CD14-positive monocyte (primary cell): ENCODE measurements around the gene EMILIN2. TPM values are rescaled to one million over a fixed set of nuclear protein-coding genes. Genes with fewer than 3 reads are reported as not detected.

Experiments used
- DNase-seq, 3 donors: peaks; one replicate each; pipeline ENCODE4 v3.0.0-alpha.2; 2011 to 2022
- H2AFZ ChIP-seq: 2 replicates; pipeline ENCODE4 v1.6.0; 2012; ENCODE audit warnings: mild to moderate bottlenecking, low read depth, low read length, inconsistent platforms; ENCODE audit not compliant: insufficient read depth, poor library complexity, severe bottlenecking
- H3K27ac ChIP-seq, 2 donors: 1 replicate in 1 of 2; 2 replicates in 1 of 2; pipeline ENCODE4 v1.5.1; 2012 to 2013; ENCODE audit warnings: low read length in 2 of 2, control low read depth in 1 of 2, inconsistent platforms in 1 of 2, low read depth in 1 of 2, mild to moderate bottlenecking in 1 of 2
- H3K27me3 ChIP-seq, 2 donors: one replicate each; pipeline versions ENCODE4 v1.6.0 to v1.6.1; 2011 to 2013; ENCODE audit warnings: low read length in 2 of 2; ENCODE audit not compliant: control insufficient read depth in 2 of 2, insufficient read depth in 2 of 2
- H3K36me3 ChIP-seq, 2 donors: replicated peaks in 1 of 2; 1 replicate in 1 of 2; 2 replicates in 1 of 2; pipeline versions ENCODE4 v1.5.1 to v1.6.1; 2012 to 2013; ENCODE audit warnings: low read length in 2 of 2, control low read depth in 1 of 2, inconsistent platforms in 1 of 2, mild to moderate bottlenecking in 1 of 2; ENCODE audit not compliant: insufficient read depth in 2 of 2, control insufficient read depth in 1 of 2
- H3K4me1 ChIP-seq, 2 donors: 1 replicate in 1 of 2; 2 replicates in 1 of 2; pipeline versions ENCODE4 v1.5.1 to v1.6.1; 2012 to 2013; ENCODE audit warnings: low read length in 2 of 2, control low read depth in 1 of 2, inconsistent platforms in 1 of 2, mild to moderate bottlenecking in 1 of 2, moderate library complexity in 1 of 2; ENCODE audit not compliant: insufficient read depth in 2 of 2, control insufficient read depth in 1 of 2
- H3K4me2 ChIP-seq: replicated peaks from 2 replicates; pipeline ENCODE3; 2012; ENCODE audit warnings: low read length, moderate library complexity, mild to moderate bottlenecking; ENCODE audit not compliant: poor library complexity, severe bottlenecking; ENCODE audit errors: extremely low read depth
- H3K4me3 ChIP-seq, 3 experiments: fragments of 200-600 bp in 1 of 3; sonication (generic) in 1 of 3; replicated peaks in 1 of 3; 1 replicate in 2 of 3; 2 replicates in 1 of 3; pipeline ENCODE4 v1.5.1; 2011 to 2013; ENCODE audit warnings: low read length in 3 of 3, mild to moderate bottlenecking in 3 of 3, control low read depth in 2 of 3, low read depth in 2 of 3, inconsistent platforms in 1 of 3, moderate library complexity in 1 of 3
- H3K79me2 ChIP-seq: 2 replicates; pipeline ENCODE4 v1.6.0; 2012; ENCODE audit warnings: mild to moderate bottlenecking, control low read depth, inconsistent platforms, low read length, moderate library complexity; ENCODE audit not compliant: insufficient read depth
- H3K9ac ChIP-seq: 2 replicates; pipeline ENCODE4 v1.6.0; 2017; ENCODE audit warnings: low read length, mild to moderate bottlenecking; ENCODE audit not compliant: insufficient read depth, poor library complexity, severe bottlenecking
- H3K9me3 ChIP-seq, 2 donors: replicated peaks in 1 of 2; 1 replicate in 1 of 2; 2 replicates in 1 of 2; pipeline versions ENCODE4 v1.5.1 to v1.6.1; 2012 to 2013; ENCODE audit warnings: low read length in 2 of 2, control low read depth in 1 of 2; ENCODE audit not compliant: control insufficient read depth in 1 of 2, insufficient read depth in 1 of 2
- H4K20me1 ChIP-seq: 2 replicates; pipeline ENCODE4 v1.6.0; 2012; ENCODE audit warnings: mild to moderate bottlenecking, low read length, control low read depth, moderate library complexity; ENCODE audit not compliant: insufficient read depth
- H3K27ac Mint-ChIP-seq, 7 donors: one replicate each; pipeline ENCODE4 v1.8.0; 2020; ENCODE audit warnings: mild to moderate bottlenecking in 7 of 7, mixed read lengths in 7 of 7, moderate library complexity in 6 of 7, inconsistent platforms in 2 of 7
- H3K27me3 Mint-ChIP-seq, 3 donors: one replicate each; pipeline ENCODE4 v1.8.0; 2021 to 2022; ENCODE audit warnings: low read depth in 3 of 3, mild to moderate bottlenecking in 3 of 3, mixed read lengths in 3 of 3, moderate library complexity in 3 of 3, inconsistent platforms in 1 of 3
- H3K36me3 Mint-ChIP-seq, 2 donors: one replicate each; pipeline ENCODE4 v1.8.0; 2020; ENCODE audit warnings: mixed read lengths in 2 of 2, inconsistent platforms in 1 of 2, mild to moderate bottlenecking in 1 of 2
- H3K4me1 Mint-ChIP-seq: one replicate; pipeline ENCODE4 v1.8.0; 2020; ENCODE audit warnings: mild to moderate bottlenecking, mixed read lengths
- H3K4me3 Mint-ChIP-seq, 2 donors: one replicate each; pipeline ENCODE4 v1.8.0; 2020; ENCODE audit warnings: mild to moderate bottlenecking in 2 of 2, mixed read lengths in 2 of 2, moderate library complexity in 1 of 2
- H3K9me3 Mint-ChIP-seq, 7 donors: one replicate each; pipeline ENCODE4 v1.8.0; 2020 to 2022; ENCODE audit warnings: mixed read lengths in 7 of 7, mild to moderate bottlenecking in 6 of 7, moderate library complexity in 6 of 7, inconsistent platforms in 2 of 7
- WGBS: methylation state at CpG from one replicate; pipeline ENCODE4 v1.1.5; 2013; ENCODE audit warnings: missing lambda C conversion rate; ENCODE audit not compliant: insufficient coverage; 5-methylcytosine and 5-hydroxymethylcytosine counted together
- intact Hi-C, 2 donors: fragments of 100-400 bp; cut with micrococcal nuclease; formaldehyde crosslinking; loops; one replicate each; pipeline versions ENCODE4 v1.15.0 to v1.15.1; 2023
- polyA plus RNA-seq, 3 donors: library from polyadenylated mRNA; depleted of rRNA in 1 of 3; unstranded in 2 of 3; stranded (reverse) in 1 of 3; fragments of 300-500 nt in 2 of 3; fragments of >200 nt in 1 of 3; fragmentation: Illumina TruSeq in 2 of 3; gene quantifications; 1 replicate in 2 of 3; 2 replicates in 1 of 3; pipeline ENCODE4 v1.2.3, GENCODE V29; 2012 to 2021
- TF ChIP-seq, protein P1 (sequence below): fragments of 200-600 bp; IDR thresholded peaks from one replicate; pipeline ENCODE4 v1.8.0; 2022; ENCODE audit warnings: antibody characterized with exemption, mild to moderate bottlenecking

The EMILIN2 gene
- polyA plus RNA-seq, 3 donors: 30.5 to 43.2 (median 33.8) TPM

DNA sequence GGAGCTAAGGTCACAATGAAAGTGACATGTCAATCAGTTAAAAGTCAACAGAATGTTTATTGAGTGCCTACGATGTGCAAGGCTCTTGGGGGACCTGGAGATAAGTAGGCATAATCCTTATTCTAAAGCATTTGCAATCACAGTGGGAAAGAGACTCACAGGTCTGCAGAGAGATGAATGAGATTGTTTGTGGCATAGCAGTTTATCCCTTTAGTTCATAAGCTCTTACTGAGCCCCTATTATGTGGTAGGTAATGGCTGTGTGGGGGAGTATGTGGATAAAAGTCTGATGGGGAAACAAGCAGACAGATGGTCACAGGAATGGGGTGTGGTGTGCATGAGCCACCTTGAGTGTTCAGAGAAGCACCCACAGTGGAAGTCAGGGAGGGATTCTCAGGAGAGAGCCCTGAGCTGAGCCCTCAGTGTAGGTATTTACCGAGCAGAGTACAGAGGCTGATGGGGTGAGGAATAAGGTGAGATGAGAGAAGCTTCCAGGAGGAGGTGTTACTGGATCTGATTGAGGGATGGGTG lies 48.1 kb downstream of the EMILIN2 start:
- H3K27me3 ChIP-seq: no peaks in the 10 kb centered on the region
- peaks cover 70 to 95% of the 10 kb centered on the region in 2 donors for H3K36me3 ChIP-seq
- peaks cover 0 to 2% (median 0%) of the 10 kb centered on the region in 3 donors for H3K27me3 Mint-ChIP-seq
- peak overlapping the region in 3 of 7 donors; percentile 53 to 64 (median 63) for H3K27ac Mint-ChIP-seq
- no peak overlapping the region for H3K4me2 ChIP-seq
- no peak for DNase-seq
- H3K4me1 Mint-ChIP-seq: peaks cover 35% of the 10 kb centered on the region
- no peak overlapping the region for H3K4me3 ChIP-seq
- H3K36me3 Mint-ChIP-seq: peaks cover 63 to 95% of the 10 kb centered on the region in 2 donors
- no peaks in the 10 kb centered on the region for H3K9me3 ChIP-seq
- peaks cover 100% of the 10 kb centered on the region for H4K20me1 ChIP-seq
- H3K4me3 Mint-ChIP-seq: no peak overlapping the region
- peaks cover 21 to 22% of the 10 kb centered on the region in 2 donors for H3K4me1 ChIP-seq
- H3K9ac ChIP-seq: no peak overlapping the region
- no peak overlapping the region for H2AFZ ChIP-seq
- WGBS: 100% methylated on average over 2 of the region's 2 CpGs
- intact Hi-C loops: loop anchor here in 1 of 2 donors (5.0 kb wide), 1 partner anchor 48 kb away; the partner anchor contains the start of gene EMILIN2
- no peak overlapping the region for H3K27ac ChIP-seq
- peaks cover 98% of the 10 kb centered on the region for H3K79me2 ChIP-seq
- H3K9me3 Mint-ChIP-seq: peaks cover 0 to 2% (median 0%) of the 10 kb centered on the region in 7 donors
- TF ChIP-seq, protein P1, sequence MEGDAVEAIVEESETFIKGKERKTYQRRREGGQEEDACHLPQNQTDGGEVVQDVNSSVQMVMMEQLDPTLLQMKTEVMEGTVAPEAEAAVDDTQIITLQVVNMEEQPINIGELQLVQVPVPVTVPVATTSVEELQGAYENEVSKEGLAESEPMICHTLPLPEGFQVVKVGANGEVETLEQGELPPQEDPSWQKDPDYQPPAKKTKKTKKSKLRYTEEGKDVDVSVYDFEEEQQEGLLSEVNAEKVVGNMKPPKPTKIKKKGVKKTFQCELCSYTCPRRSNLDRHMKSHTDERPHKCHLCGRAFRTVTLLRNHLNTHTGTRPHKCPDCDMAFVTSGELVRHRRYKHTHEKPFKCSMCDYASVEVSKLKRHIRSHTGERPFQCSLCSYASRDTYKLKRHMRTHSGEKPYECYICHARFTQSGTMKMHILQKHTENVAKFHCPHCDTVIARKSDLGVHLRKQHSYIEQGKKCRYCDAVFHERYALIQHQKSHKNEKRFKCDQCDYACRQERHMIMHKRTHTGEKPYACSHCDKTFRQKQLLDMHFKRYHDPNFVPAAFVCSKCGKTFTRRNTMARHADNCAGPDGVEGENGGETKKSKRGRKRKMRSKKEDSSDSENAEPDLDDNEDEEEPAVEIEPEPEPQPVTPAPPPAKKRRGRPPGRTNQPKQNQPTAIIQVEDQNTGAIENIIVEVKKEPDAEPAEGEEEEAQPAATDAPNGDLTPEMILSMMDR: no peak

DNA sequence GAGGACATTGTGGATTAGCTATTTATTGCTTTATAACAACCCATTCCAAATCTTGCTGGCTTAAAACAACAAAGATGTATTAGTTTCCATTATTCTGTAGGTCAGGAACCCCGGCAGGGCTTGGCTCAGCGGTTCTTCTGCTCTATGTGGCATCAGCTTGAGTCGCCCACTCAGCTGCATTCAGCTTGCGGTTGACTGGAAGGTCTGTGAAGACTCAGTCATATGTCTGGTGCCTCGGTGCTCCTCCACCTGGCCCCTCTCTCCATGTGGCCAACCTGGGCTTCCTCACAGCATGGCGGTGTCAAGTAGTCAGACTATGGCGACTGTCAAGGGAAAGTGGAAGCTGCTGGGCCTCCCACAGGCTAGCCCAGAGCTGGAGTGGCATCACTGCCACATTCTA lies 48.6 kb downstream of the EMILIN2 start:
- 100% methylated on average over 7 of the region's 7 CpGs for WGBS
- intact Hi-C loops: loop anchor here in 1 of 2 donors (5.0 kb wide), 1 partner anchor 48 kb away; the partner anchor contains the start of gene EMILIN2
- peaks cover 98% of the 10 kb centered on the region for H3K79me2 ChIP-seq

More for the DNA sequence above, 48.6 kb downstream of the EMILIN2 start:
- H3K9me3 Mint-ChIP-seq: peaks cover 0 to 2% (median 0%) of the 10 kb centered on the region in 7 donors
- no peak overlapping the region for H3K4me3 Mint-ChIP-seq
- Histone ChIP-seq H3K36me3 (peaks cover 67 to 95% of the 10 kb centered on the region in 2 donors), H3K4me3 (no peak overlapping the region), H3K9me3 (no peaks in the 10 kb centered on the region), H2AFZ (no peak overlapping the region), H3K4me2 (no peak overlapping the region), H4K20me1 (peaks cover 100% of the 10 kb centered on the region), H3K4me1 (peaks cover 21 to 22% of the 10 kb centered on the region in 2 donors), H3K27ac (peak overlapping the region in 1 of 2 donors; percentile 46), H3K27me3 (no peaks in the 10 kb centered on the region), H3K9ac (no peak overlapping the region)
- H3K36me3 Mint-ChIP-seq: peaks cover 63 to 97% of the 10 kb centered on the region in 2 donors
- TF ChIP-seq, protein P1: no peak
- H3K4me1 Mint-ChIP-seq: peaks cover 35% of the 10 kb centered on the region
- no peak for DNase-seq
- peak overlapping the region in 4 of 7 donors; percentile 33 to 64 (median 50) for H3K27ac Mint-ChIP-seq
- H3K27me3 Mint-ChIP-seq: peaks cover 0 to 2% (median 0%) of the 10 kb centered on the region in 3 donors
